HG02852 (cell line): ENCODE data around the gene NBEAL2.
"Not testable (repeated sequence)": the region's sequence is repeated elsewhere in the genome, so short reads cannot be mapped to it uniquely, and the experiment has no call there.

Source experiments
- ATAC-seq: cut with Tn5 transposase; IDR thresholded peaks from one replicate; pipeline ENCODE4 v1.9.1; 2021; ENCODE audit warnings: mild to moderate bottlenecking, moderate library complexity; ENCODE audit not compliant: unreplicated experiment

NBEAL2 gene

GRCh38 chr3:46962990-46963389 is 16.5 kb upstream of the NBEAL2 start:
- ATAC-seq: no peak

DNA sequence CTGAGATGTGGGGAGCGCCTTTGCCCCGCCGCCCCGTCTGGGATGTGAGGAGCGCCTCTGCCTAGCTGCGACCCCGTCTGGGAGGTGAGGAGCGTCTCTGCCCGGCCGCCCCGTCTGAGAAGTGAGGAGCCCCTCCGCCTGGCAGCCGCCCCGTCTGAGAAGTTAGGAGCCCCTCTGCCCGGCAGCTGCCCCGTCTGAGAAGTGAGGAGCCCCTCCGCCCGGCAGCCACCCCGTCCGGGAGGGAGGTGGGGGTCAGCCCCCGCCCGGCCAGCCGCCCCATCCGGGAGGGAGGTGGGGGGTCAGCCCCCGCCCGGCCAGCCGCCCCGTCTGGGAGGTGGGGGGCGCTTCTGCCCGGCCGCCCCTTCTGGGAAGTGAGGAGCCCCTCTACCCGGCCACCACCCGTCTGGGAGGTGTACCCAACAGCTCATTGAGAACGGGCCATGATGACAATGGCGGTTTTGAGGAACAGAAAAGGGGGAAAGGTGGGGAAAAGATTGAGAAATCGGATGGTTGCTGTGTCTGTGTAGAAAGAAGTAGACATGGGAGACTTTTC is 15.4 kb upstream of the NBEAL2 start:
- ATAC-seq: not testable (repeated sequence)

DNA sequence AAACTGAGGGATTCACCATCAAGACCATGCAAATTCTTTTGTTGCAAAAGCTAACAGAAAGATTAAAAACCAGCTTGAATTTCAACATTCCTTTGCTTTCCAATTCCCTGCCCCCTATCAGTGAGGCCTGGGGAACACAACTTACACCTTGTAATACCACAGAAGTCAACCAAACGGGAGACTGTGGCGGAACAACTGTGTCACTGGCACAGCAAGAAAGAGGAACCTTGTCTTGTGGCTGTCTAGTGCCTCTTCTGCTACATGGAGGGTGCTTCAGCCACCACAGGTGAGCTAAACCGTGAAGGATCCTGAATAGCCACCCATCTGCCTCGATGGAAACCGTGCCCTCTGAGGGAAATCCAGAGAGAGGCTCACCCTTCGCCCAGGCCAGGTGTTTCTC is 14.3 kb upstream of the NBEAL2 start:
- no peak for ATAC-seq

DNA sequence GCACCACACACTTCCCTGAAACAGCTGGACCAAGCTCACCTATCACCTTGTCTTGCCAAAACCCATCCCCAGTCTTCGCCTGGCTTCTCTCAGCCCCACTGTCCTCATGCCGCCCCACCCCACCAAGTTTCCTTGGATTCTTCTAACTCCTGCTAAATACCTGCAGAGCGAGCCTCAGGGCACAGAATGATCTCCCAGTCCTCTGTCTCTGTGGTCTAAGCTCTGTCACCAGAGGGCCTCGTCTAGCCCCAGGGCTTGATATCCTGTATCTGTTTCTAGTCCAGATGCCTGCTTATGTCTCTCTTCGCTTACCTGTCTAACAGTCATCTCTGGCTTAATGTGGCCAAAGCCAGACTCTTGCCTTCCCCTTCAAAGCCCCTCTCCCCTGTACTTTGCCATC is 12.7 kb upstream of the NBEAL2 start:
- ATAC-seq: no peak

- ATAC-seq: no peak
Measured at GRCh38 chr3:46968783-46969428, 10.6 kb upstream of the NBEAL2 start.

GRCh38 chr3:46970391-46971091 is 8.9 kb upstream of the NBEAL2 start:
- no peak for ATAC-seq

GRCh38 chr3:46971151-46971550 is 8.3 kb upstream of the NBEAL2 start:
- ATAC-seq: no peak

- ATAC-seq: no peak
Measured at GRCh38 chr3:46971742-46972141, 7.7 kb upstream of the NBEAL2 start.

DNA sequence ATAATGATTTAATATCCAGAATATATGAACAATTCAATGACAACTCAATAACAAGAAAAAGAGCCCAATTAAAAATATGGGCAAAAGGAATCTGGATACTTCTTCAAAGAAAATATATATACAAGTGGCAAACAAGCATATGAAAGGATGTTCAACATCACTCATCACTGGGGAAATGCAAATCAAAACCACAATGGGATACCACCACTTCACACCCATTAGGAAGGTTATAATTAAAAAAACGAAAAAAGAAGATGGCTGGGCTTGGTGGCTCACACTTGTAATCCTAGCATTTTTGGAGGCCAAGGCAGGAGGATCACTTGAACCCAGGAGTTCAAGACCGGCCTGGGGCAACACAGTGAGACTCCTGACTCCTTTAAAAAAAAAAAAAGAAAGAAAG is 7.1 kb upstream of the NBEAL2 start:
- no peak for ATAC-seq

DNA sequence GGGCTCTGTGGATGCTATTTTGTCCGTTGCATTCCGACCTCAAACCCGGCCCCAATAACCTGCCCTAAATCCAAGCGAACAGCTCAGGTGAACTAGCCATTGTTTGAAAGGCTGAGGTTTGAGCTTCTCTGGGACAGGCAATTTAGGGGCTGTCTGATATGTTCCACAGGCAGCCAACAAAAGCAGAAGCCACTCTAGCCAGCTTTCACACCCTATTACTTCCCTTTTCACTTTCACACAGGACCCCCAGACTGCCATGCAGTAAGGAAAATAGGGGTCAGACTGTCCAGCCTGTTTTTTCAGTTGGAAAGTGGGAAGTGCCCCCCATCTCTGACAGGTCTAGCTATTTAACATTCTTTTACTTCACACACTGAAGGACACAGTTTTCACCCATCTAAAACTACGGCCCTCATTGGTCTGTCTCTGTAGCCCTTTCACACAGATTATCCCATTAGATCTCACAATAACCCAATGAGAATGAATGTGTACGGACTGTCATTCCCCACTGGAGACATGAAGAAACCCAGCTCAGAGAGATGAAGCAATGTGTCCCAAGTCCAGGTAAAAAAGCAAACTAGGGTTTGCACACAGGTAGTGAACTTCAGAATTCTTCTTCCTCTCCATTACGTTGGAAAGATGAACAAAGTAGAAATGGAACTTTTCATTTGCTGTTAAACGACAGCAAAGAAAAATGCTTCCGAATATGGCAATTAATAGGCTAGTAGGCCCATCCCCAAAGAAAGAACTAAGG is 4.9 kb upstream of the NBEAL2 start:
- no peak for ATAC-seq

GRCh38 chr3:46976326-46977190 is 2.9 kb upstream of the NBEAL2 start, which contains the start of gene CCDC12:
TSS of gene CCDC12 (minus strand) at chr3:46976745. CDS start at chr3:46976732, 13 bp downstream.
- ATAC-seq: peak; percentile 63

DNA sequence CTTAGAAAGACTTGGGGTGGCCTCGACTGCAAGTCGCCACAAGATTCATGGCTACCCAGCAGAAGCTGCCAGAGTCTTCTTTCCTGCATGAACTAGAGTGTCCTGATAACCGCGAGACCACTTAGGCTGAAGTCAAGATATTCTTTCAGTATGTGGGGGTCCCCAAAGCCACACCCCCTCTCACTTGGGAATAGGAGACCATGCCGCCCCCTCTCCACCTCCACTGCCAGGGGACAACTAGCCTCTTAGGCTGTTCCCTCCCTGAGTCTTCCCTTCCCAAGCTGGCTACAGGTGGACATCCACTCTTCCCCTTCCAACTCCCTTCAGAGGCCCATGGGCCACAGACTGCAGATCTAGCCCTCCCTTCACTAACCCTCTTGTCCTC is 1.7 kb upstream of the NBEAL2 start:
- no peak for ATAC-seq

DNA sequence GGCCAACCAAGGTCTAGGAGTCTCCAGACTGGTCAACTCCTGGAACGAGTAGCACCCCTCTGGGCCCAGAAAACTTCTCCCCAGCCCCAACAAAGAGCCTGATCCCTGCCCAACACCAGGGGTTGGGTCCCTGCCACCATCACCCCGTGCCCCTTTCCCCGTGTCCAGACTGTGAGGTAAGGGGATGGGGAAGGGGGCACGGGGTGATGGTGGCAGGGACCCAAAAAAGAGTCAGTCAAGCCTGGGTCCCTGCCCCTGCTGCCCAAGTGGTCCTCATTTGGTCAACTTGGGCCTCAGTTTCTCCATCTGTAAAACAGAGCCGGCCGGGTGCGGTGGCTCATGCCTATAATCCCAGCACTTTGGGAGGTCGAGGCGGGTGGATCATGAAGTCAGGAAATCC is 1.1 kb upstream of the NBEAL2 start:
- no peak for ATAC-seq

- no peak for ATAC-seq
Measured at GRCh38 chr3:46979958-46980497, 562 bp downstream of the NBEAL2 start.

- no peak for ATAC-seq
Measured at GRCh38 chr3:46981932-46982471, 2.5 kb downstream of the NBEAL2 start.

- ATAC-seq: no peak
Measured at GRCh38 chr3:46982546-46982945, 3.1 kb downstream of the NBEAL2 start.

GRCh38 chr3:46984591-46985459 is 5.4 kb downstream of the NBEAL2 start:
- ATAC-seq: no peak

- ATAC-seq: no peak
Measured at GRCh38 chr3:46985588-46985987, 6.1 kb downstream of the NBEAL2 start.

DNA sequence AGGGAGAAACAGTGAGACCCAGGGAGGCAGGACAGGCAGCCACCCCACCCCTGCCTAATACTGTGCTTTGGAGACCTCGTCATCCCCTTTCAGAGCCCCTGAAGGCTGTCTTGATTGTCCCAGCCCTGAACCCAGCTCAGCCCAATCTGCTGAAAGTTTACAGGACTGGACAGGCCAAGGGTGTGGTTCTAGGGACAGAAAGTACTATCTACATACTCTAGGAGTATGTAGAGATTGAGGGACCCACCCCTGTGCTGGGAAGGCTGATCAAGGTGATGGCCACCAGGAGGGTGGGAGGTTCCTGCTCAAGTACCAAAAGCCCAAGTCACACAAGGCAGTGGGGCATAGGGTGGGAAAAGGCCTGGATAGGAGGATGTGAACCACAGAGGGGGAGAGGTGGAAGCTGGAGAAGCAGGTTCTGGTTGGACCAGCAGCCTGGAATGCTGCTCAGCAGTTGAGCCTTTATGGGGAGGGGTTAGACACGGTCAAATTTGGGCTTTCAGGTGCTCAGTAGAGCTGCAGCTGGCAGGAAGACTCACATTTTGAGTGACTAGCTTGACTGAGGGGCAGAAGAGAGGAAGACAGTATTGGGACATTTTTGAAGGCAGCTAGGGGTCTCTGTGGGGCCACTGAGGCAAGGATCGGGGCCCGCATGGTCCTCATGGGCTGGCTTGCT is 6.7 kb downstream of the NBEAL2 start:
- ATAC-seq: no peak
